UCSD-AML1 (cell line): Measurements from ENCODE around the gene PSME4.

Experiments used
- DNase-seq: peaks from one replicate; lab custom pipeline; 2025; ENCODE audit not compliant: unreplicated experiment; lab: John Stamatoyannopoulos, UW

Gene PSME4

GRCh38 chr2:53901192-53901591, 69.6 kb downstream of the PSME4 start:
- DNase-seq, result no peak

GRCh38 chr2:53896864-53897263, 73.9 kb downstream of the PSME4 start:
- no peak for DNase-seq

GRCh38 chr2:53886406-53887280, 84.2 kb downstream of the PSME4 start:
- no peak for DNase-seq

- no peak for DNase-seq
These were observed 85.9 kb downstream of the PSME4 start for GRCh38 chr2:53884883-53885282.

- no peak for DNase-seq
These were observed 88.8 kb downstream of the PSME4 start for GRCh38 chr2:53881986-53882385.

- DNase-seq, result no peak
These were observed 89.4 kb downstream of the PSME4 start for GRCh38 chr2:53881360-53881759.

- no peak for DNase-seq
These were observed 90.0 kb downstream of the PSME4 start for GRCh38 chr2:53880756-53881155.

- DNase-seq, result no peak
These were observed 93.2 kb downstream of the PSME4 start for GRCh38 chr2:53877556-53877955.

GRCh38 chr2:53877112-53877511, 93.7 kb downstream of the PSME4 start:
- DNase-seq, result no peak

- no peak for DNase-seq
These were observed 96.3 kb downstream of the PSME4 start for GRCh38 chr2:53874401-53874950.

- DNase-seq, result no peak
These were observed 103.0 kb downstream of the PSME4 start for GRCh38 chr2:53867773-53868172.

- no peak for DNase-seq
These were observed 103.6 kb downstream of the PSME4 start for GRCh38 chr2:53867169-53867568.

- no peak for DNase-seq
These were observed 104.8 kb downstream of the PSME4 start for GRCh38 chr2:53865962-53866361.

- DNase-seq, result no peak
These were observed 105.5 kb downstream of the PSME4 start for GRCh38 chr2:53865264-53865663.

- DNase-seq, result no peak
These were observed 107.1 kb downstream of the PSME4 start for GRCh38 chr2:53863538-53864227.

- no peak for DNase-seq
These were observed 109.0 kb downstream of the PSME4 start for GRCh38 chr2:53861824-53862223.

- DNase-seq, result no peak
These were observed 111.3 kb downstream of the PSME4 start, which contains the start of gene GPR75 for GRCh38 chr2:53859206-53860181. Gene GPR75 (minus strand): TSS chr2:53859967. CDS start chr2:53854756, 5,211 bp downstream.

- no peak for DNase-seq
These were observed 114.5 kb downstream of the PSME4 start for GRCh38 chr2:53856272-53856671.

GRCh38 chr2:53854678-53855077, 116.1 kb downstream of the PSME4 start:
- no peak for DNase-seq

- no peak for DNase-seq
These were observed 118.3 kb downstream of the PSME4 start for GRCh38 chr2:53852532-53852931.
